Stomach (tissue), 4 donors: Measurements from ENCODE around the gene SMNDC1.

Experiments used
- EP300 ChIP-seq: sonication (generic); formaldehyde crosslinking; IDR thresholded peaks from one replicate; pipeline ENCODE4 v1.6.1; 2017; ENCODE audit warnings: antibody characterized with exemption
- POLR2A ChIP-seq, 4 donors: fragments of 450-650 bp; IDR thresholded peaks; one replicate each; pipeline ENCODE4 v1.6.1; 2016; ENCODE audit warnings: antibody characterized with exemption in 4 of 4, control low read depth in 2 of 4, mild to moderate bottlenecking in 1 of 4, moderate library complexity in 1 of 4
- POLR2AphosphoS5 ChIP-seq, 3 donors: sonication (generic); formaldehyde crosslinking; IDR thresholded peaks; one replicate each; pipeline ENCODE4 v1.6.1; 2016; ENCODE audit warnings: antibody characterized with exemption in 3 of 3
- TF ChIP-seq, protein P1 (sequence below), 7 experiments: fragments of 450-650 bp in 4 of 7; fragments of 200-600 bp in 3 of 7; sonication (generic) in 3 of 7; IDR thresholded peaks; one replicate each; pipeline ENCODE4 v1.5.1; 2016 to 2019; ENCODE audit warnings: antibody characterized with exemption in 7 of 7, control low read depth in 2 of 7, mild to moderate bottlenecking in 1 of 7

DNA sequence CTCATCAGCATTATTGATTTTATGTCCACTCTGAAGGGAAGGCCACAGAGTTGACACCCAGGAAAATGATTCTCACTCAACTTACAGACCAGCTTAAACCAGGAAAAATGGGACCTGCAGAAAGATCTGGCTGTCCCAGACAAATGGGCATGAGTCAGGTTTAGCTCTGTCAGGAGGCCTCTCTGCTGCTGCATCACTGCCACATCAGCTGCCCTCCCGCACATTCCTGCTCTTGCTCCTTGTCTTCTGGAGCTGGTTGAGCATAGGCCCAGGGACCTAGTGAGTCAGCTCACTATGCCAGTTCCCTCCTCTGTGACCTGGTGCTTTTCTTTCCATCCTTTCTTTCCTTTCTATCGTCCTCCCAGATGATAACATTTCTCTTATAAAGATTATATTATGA lies 18.8 kb upstream of the SMNDC1 start:
- TF ChIP-seq, protein P1, sequence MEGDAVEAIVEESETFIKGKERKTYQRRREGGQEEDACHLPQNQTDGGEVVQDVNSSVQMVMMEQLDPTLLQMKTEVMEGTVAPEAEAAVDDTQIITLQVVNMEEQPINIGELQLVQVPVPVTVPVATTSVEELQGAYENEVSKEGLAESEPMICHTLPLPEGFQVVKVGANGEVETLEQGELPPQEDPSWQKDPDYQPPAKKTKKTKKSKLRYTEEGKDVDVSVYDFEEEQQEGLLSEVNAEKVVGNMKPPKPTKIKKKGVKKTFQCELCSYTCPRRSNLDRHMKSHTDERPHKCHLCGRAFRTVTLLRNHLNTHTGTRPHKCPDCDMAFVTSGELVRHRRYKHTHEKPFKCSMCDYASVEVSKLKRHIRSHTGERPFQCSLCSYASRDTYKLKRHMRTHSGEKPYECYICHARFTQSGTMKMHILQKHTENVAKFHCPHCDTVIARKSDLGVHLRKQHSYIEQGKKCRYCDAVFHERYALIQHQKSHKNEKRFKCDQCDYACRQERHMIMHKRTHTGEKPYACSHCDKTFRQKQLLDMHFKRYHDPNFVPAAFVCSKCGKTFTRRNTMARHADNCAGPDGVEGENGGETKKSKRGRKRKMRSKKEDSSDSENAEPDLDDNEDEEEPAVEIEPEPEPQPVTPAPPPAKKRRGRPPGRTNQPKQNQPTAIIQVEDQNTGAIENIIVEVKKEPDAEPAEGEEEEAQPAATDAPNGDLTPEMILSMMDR (IDR thresholded peaks at IDR 0.05) = no peak
- no peak for TF ChIP-seq POLR2A (IDR thresholded peaks at IDR 0.05)
- no peak for TF ChIP-seq POLR2AphosphoS5 (IDR thresholded peaks at IDR 0.05)
- TF ChIP-seq EP300 = no peak
